Measurements from ENCODE around the gene MRPS22. TPM values are rescaled to one million over a fixed set of nuclear protein-coding genes. Genes with fewer than 3 reads are reported as not detected.

MRPS22 gene
- total and polyA plus RNA-seq, 2 of the 13 experiments (the other 11 are each of a cell fraction or from before 2014, with no cell fraction given) = 52.7 to 113 TPM

DNA sequence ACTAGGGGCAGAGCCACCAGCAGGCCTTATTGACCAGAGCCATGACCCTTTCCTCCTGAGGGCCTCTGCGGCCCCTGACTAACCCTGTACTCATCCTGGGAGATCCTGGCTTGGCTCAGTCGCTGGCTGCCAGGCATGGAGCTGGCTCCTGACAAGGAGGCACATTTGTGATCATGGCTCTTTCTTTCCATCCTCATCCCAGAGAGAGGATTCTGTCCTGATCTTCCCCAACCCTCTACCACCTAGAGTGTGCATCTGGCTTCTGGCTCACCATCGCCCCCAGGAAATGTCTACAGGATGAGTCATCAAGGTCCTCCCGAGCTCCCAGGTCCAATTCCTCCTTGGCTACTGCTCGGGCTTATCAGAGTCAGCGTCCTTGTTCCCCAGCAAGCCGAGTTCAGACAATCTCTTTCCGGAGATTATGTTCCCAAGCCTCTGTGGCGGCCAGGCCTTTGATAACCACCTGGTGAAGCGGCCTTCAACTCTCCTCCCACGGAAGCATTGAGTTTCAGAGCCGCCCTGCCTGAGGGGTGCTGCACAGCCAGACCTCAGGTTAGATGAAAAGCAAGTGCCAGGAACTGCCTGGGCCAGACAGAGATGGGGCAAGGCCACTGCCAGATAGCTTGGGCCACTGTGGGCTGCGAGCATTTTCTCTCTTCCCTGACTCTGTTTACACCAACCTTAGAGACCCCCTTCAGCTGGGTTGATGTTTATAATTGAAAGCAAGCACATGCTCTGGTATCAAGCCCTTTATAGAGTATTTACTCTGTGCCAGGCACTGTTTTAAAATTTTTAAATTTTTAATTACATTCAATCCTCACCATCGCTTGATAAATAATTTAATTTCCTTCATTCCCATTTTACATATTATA lies 44.3 kb upstream of the MRPS22 start (continued):
- 0 out of 2 replicates have a peak, but pooled peaks have one; percentile 72 for TF ChIP-seq ZSCAN29 (CRISPR knock-in tag; conservative IDR thresholded peaks at IDR 0.05)
- TF ChIP-seq NBN (conservative IDR thresholded peaks at IDR 0.05) = no peak
- peak; percentile 48; the same call in 1 of the 2 replicates for TF ChIP-seq PHF21A (CRISPR knock-in tag; IDR thresholded peaks at IDR 0.05)
- TF ChIP-seq PCBP1 (IDR thresholded peaks at IDR 0.05; ENCODE audit: borderline replicate concordance, low read depth, low read length) = no peak
- no peak for TF ChIP-seq AKAP8 (CRISPR knock-in tag; IDR thresholded peaks at IDR 0.05)
- TF ChIP-seq, protein P1, sequence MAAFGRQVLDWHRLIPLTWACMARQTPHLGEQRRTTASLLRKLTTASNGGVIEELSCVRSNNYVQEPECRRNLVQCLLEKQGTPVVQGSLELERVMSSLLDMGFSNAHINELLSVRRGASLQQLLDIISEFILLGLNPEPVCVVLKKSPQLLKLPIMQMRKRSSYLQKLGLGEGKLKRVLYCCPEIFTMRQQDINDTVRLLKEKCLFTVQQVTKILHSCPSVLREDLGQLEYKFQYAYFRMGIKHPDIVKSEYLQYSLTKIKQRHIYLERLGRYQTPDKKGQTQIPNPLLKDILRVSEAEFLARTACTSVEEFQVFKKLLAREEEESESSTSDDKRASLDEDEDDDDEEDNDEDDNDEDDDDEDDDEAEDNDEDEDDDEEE (CRISPR knock-in tag; IDR thresholded peaks at IDR 0.05) = no peak
- no peak for TF ChIP-seq KMT2B (CRISPR knock-in tag; IDR thresholded peaks at IDR 0.05)
- TF ChIP-seq ZNF430 (CRISPR knock-in tag; IDR thresholded peaks at IDR 0.05) = no peak
- 0 out of 2 replicates have a peak, but pooled peaks have one; percentile 43 for TF ChIP-seq ZNF205 (CRISPR knock-in tag; IDR thresholded peaks at IDR 0.05)
- TF ChIP-seq ZNF790 (CRISPR knock-in tag; IDR thresholded peaks at IDR 0.05; ENCODE audit: borderline replicate concordance) = no peak
- TF ChIP-seq, protein P2, sequence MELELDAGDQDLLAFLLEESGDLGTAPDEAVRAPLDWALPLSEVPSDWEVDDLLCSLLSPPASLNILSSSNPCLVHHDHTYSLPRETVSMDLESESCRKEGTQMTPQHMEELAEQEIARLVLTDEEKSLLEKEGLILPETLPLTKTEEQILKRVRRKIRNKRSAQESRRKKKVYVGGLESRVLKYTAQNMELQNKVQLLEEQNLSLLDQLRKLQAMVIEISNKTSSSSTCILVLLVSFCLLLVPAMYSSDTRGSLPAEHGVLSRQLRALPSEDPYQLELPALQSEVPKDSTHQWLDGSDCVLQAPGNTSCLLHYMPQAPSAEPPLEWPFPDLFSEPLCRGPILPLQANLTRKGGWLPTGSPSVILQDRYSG (CRISPR knock-in tag; IDR thresholded peaks at IDR 0.05) = no peak
- TF ChIP-seq, protein P3, sequence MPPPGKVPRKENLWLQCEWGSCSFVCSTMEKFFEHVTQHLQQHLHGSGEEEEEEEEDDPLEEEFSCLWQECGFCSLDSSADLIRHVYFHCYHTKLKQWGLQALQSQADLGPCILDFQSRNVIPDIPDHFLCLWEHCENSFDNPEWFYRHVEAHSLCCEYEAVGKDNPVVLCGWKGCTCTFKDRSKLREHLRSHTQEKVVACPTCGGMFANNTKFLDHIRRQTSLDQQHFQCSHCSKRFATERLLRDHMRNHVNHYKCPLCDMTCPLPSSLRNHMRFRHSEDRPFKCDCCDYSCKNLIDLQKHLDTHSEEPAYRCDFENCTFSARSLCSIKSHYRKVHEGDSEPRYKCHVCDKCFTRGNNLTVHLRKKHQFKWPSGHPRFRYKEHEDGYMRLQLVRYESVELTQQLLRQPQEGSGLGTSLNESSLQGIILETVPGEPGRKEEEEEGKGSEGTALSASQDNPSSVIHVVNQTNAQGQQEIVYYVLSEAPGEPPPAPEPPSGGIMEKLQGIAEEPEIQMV (CRISPR knock-in tag; IDR thresholded peaks at IDR 0.05; ENCODE audit: low read depth) = no peak
- no peak for TF ChIP-seq ZFP36 (IDR thresholded peaks at IDR 0.05; ENCODE audit: borderline replicate concordance, low read depth, low read length, partially characterized antibody)
- TF ChIP-seq FOXK1 (CRISPR knock-in tag; IDR thresholded peaks at IDR 0.05; ENCODE audit: borderline replicate concordance, low read depth) = no peak
- TF ChIP-seq, protein P4, sequence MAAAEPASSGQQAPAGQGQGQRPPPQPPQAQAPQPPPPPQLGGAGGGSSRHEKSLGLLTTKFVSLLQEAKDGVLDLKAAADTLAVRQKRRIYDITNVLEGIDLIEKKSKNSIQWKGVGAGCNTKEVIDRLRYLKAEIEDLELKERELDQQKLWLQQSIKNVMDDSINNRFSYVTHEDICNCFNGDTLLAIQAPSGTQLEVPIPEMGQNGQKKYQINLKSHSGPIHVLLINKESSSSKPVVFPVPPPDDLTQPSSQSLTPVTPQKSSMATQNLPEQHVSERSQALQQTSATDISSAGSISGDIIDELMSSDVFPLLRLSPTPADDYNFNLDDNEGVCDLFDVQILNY (CRISPR knock-in tag; conservative IDR thresholded peaks at IDR 0.05) = no peak
- TF ChIP-seq ZNF446 (CRISPR knock-in tag; IDR thresholded peaks at IDR 0.05) = no peak
- TF ChIP-seq MZF1 (CRISPR knock-in tag; IDR thresholded peaks at IDR 0.05; ENCODE audit: borderline replicate concordance) = no peak
- peak; percentile 51; the same call in 1 of the 2 replicates for TF ChIP-seq HDAC2 (CRISPR knock-in tag; IDR thresholded peaks at IDR 0.05)
- TF ChIP-seq, protein P5, sequence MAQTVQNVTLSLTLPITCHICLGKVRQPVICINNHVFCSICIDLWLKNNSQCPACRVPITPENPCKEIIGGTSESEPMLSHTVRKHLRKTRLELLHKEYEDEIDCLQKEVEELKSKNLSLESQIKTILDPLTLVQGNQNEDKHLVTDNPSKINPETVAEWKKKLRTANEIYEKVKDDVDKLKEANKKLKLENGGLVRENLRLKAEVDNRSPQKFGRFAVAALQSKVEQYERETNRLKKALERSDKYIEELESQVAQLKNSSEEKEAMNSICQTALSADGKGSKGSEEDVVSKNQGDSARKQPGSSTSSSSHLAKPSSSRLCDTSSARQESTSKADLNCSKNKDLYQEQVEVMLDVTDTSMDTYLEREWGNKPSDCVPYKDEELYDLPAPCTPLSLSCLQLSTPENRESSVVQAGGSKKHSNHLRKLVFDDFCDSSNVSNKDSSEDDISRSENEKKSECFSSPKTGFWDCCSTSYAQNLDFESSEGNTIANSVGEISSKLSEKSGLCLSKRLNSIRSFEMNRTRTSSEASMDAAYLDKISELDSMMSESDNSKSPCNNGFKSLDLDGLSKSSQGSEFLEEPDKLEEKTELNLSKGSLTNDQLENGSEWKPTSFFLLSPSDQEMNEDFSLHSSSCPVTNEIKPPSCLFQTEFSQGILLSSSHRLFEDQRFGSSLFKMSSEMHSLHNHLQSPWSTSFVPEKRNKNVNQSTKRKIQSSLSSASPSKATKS (CRISPR knock-in tag; IDR thresholded peaks at IDR 0.05) = no peak

Measured in HepG2 (cell line).